HepG2 (cell line): ENCODE measurements around the gene ZNF3. TPM values are rescaled to one million over a fixed set of nuclear protein-coding genes. Genes with fewer than 3 reads are reported as not detected.

Experiments
- BATF2 ChIP-seq: sonication (generic); formaldehyde crosslinking; IDR thresholded peaks from 2 replicates; pipeline ENCODE4 v1.8.0; 2022; ENCODE audit warnings: mild to moderate bottlenecking, missing genetic modification reagents, moderate library complexity
- CTCF ChIP-seq: sonication (generic); formaldehyde crosslinking; IDR thresholded peaks from 2 replicates; pipeline ENCODE4 v1.5.0; 2020; ENCODE audit warnings: mild to moderate bottlenecking, missing genetic modification reagents, moderate library complexity
- ELF3 ChIP-seq: IDR thresholded peaks from 2 replicates; pipeline ENCODE4 v1.6.1; 2016; ENCODE audit warnings: missing genetic modification reagents, missing compliant biosample characterization
- FOXA3 ChIP-seq: IDR thresholded peaks from 2 replicates; pipeline ENCODE4 v1.6.1; 2016; ENCODE audit warnings: missing genetic modification reagents, missing compliant biosample characterization
- KDM5B ChIP-seq: sonication (generic); formaldehyde crosslinking; IDR thresholded peaks from 2 replicates; pipeline ENCODE4 v1.4.0; 2020; ENCODE audit warnings: missing genetic modification reagents, mild to moderate bottlenecking, borderline replicate concordance
- MXI1 ChIP-seq: IDR thresholded peaks from 3 replicates; pipeline ENCODE4 v1.6.1; 2012; ENCODE audit warnings: low read depth, low read length, inconsistent platforms, borderline replicate concordance
- PPARG ChIP-seq: conservative IDR thresholded peaks from 2 replicates; pipeline ENCODE4 v1.6.1; 2016; ENCODE audit warnings: missing biosample characterization, missing genetic modification reagents
- RBM39 ChIP-seq: fragments of 200-400 bp; formaldehyde crosslinking; IDR thresholded peaks from one replicate; pipeline ENCODE4 v1.6.1; 2018; ENCODE audit warnings: antibody characterized with exemption, mild to moderate bottlenecking, low read depth, low read length; ENCODE audit not compliant: poor library complexity, severe bottlenecking
- SIN3A ChIP-seq: IDR thresholded peaks from 2 replicates; pipeline ENCODE4 v1.6.1; 2011; ENCODE audit warnings: low read depth, mild to moderate bottlenecking, control low read depth, low read length, borderline replicate concordance
- SPEN ChIP-seq: sonication (generic); formaldehyde crosslinking; IDR thresholded peaks from 2 replicates; pipeline ENCODE4 v1.5.1; 2020; ENCODE audit warnings: low read depth, mild to moderate bottlenecking, missing genetic modification reagents
- STAT6 ChIP-seq: sonication (generic); formaldehyde crosslinking; IDR thresholded peaks from 2 replicates; pipeline ENCODE4 v1.4.0; 2020; ENCODE audit warnings: missing genetic modification reagents, mild to moderate bottlenecking, borderline replicate concordance
- SUZ12 ChIP-seq: fragments of 150-350 bp; IDR thresholded peaks from 2 replicates; pipeline ENCODE4 v1.6.1; 2014; ENCODE audit warnings: low read depth, low read length
- TARDBP ChIP-seq: sonication (generic); formaldehyde crosslinking; IDR thresholded peaks from 2 replicates; pipeline ENCODE4 v1.8.0; 2022; ENCODE audit warnings: mild to moderate bottlenecking, missing genetic modification reagents
- TCF7 ChIP-seq: sonication (generic); IDR thresholded peaks from 2 replicates; pipeline ENCODE4 v1.6.1; 2016; ENCODE audit warnings: antibody characterized with exemption, low read depth
- TGIF2 ChIP-seq: IDR thresholded peaks from 2 replicates; pipeline ENCODE4 v1.6.1; 2016; ENCODE audit warnings: control low read depth, missing compliant biosample characterization
- ZBTB2 ChIP-seq: sonication (generic); formaldehyde crosslinking; IDR thresholded peaks from 2 replicates; pipeline ENCODE4 v1.8.0; 2022; ENCODE audit warnings: low read depth, missing genetic modification reagents
- ZBTB43 ChIP-seq: sonication (generic); formaldehyde crosslinking; conservative IDR thresholded peaks from 2 replicates; pipeline ENCODE4 v1.4.0; 2020; ENCODE audit warnings: missing genetic modification reagents
- ZNF224 ChIP-seq: sonication (generic); formaldehyde crosslinking; IDR thresholded peaks from 2 replicates; pipeline ENCODE4 v1.5.0; 2020; ENCODE audit warnings: mild to moderate bottlenecking, missing genetic modification reagents
- ZNF792 ChIP-seq: IDR thresholded peaks from 2 replicates; pipeline ENCODE4 v1.6.1; 2016
- ZSCAN21 ChIP-seq: sonication (generic); formaldehyde crosslinking; IDR thresholded peaks from 2 replicates; pipeline ENCODE4 v1.8.0; 2022; ENCODE audit warnings: mild to moderate bottlenecking, missing genetic modification reagents, moderate library complexity, borderline replicate concordance
- polyA plus RNA-seq, 8 experiments: library from polyadenylated mRNA; depleted of rRNA in 3 of 8; stranded (reverse) in 7 of 8; unstranded in 1 of 8; fragments of >200 nt; fragmentation: Illumina TruSeq in 4 of 8; extraction: Trizol in 4 of 8; gene quantifications; 2 replicates each; pipeline versions ENCODE4 v1.2.1 to v1.2.3, GENCODE V29; 2011 to 2016; ENCODE audit warnings: low read depth in 4 of 8, missing spikeins in 1 of 8, mixed read lengths in 1 of 8; ENCODE audit not compliant: insufficient read depth in 1 of 8
- total RNA-seq, 5 experiments: library from RNA; depleted of rRNA; stranded (reverse); fragments of >200 nt; fragmentation: Illumina TruSeq; extraction: Trizol; gene quantifications; 2 replicates each; pipeline ENCODE4 v1.2.3, GENCODE V29; 2016; ENCODE audit warnings: low read depth in 1 of 5

Gene ZNF3
- total and polyA plus RNA-seq, 2 of the 13 experiments (the other 11 are each of a cell fraction or from before 2014, with no cell fraction given): 33.7 to 56.9 TPM

GRCh38 chr7:100126931-100127865 is 45.7 kb upstream of the ZNF3 start, which contains the start of gene MBLAC1 (continued):
- TF ChIP-seq BATF2 (CRISPR knock-in tag): peak; percentile 72
- TF ChIP-seq CTCF (CRISPR knock-in tag): 0 out of 2 replicates have a peak, but pooled peaks have one; percentile 7
- TF ChIP-seq SUZ12: no peak
- peak; percentile 59; the same call in 1 of the 2 replicates for TF ChIP-seq KDM5B
- no peak; the same call in 1 of the 2 replicates for TF ChIP-seq ZBTB2 (CRISPR knock-in tag)
- peak; percentile 20; the same call in 1 of the 2 replicates for TF ChIP-seq TARDBP
- TF ChIP-seq ZNF224 (CRISPR knock-in tag): no peak
- no peak for TF ChIP-seq PPARG (CRISPR knock-in tag)
- peak; percentile 18 for TF ChIP-seq RBM39
- TF ChIP-seq STAT6 (CRISPR knock-in tag): 0 out of 2 replicates have a peak, but pooled peaks have one; percentile 15
- peak; percentile 57; the same call in 1 of the 2 replicates for TF ChIP-seq SPEN
- TF ChIP-seq ZNF792: peak; percentile 14; the same call in 1 of the 2 replicates
- 0 out of 2 replicates have a peak, but pooled peaks have one; percentile 12 for TF ChIP-seq ZSCAN21
- TF ChIP-seq TCF7: no peak
- TF ChIP-seq MXI1: 0 out of 3 replicates have a peak, but pooled peaks have one; percentile 50
- TF ChIP-seq TGIF2 (CRISPR knock-in tag): no peak; the same call in 1 of the 2 replicates
- no peak for TF ChIP-seq FOXA3
- no peak for TF ChIP-seq ELF3
- TF ChIP-seq SIN3A: peak; percentile 9; the same call in 1 of the 2 replicates
- peak; percentile 59; the same call in 1 of the 2 replicates for TF ChIP-seq ZBTB43 (CRISPR knock-in tag)
